CD4-positive, alpha-beta T cell treated with Interferon alpha-2 for 1 hour (primary cell): Measurements from ENCODE around the gene ITIH6.

Experiments
- DNase-seq, 2 donors: peaks; one replicate each; pipeline ENCODE4 v3.0.0-alpha.2; 2020 to 2022

The ITIH6 gene

DNA sequence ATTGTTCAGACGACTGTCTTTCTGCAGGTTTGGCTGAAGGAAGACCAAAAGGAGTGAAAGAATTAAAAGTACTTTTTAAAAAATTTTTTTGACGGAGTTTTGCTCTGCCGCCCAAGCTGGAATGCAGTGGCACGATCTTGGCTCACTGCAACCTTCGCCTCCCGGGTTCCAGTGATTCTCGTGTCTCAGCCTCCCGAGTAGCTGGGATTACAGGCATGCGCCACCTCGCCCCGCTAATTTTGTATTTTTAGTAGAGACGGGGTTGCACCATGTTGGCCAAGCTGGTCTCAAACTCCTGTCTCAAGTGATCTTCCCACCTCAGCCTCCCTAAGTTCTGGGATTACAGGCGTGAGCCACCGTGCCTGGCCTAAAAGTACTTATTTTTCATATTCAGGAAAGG, 86.3 kb downstream of the ITIH6 start:
- DNase-seq, result no peak

DNA sequence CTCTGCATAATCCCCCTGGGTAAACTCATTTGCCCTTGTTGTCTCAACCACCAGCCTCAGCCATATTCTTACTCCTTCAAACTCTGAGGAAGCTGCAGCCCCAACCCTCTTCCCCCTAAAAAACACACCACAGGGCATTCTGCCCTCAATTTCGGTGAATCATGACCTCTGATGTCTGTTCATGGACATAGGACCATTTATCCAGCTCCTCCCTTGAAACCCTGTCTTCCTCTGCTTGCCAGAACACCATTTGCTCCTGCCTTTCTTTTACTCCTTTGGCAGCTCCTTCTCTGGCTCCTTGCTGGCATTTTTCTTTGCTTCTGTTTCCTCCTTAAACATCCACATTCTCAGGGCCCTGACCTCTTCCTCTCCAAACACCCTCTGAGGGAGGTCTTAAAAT, 87.1 kb downstream of the ITIH6 start:
- DNase-seq, result no peak

DNA sequence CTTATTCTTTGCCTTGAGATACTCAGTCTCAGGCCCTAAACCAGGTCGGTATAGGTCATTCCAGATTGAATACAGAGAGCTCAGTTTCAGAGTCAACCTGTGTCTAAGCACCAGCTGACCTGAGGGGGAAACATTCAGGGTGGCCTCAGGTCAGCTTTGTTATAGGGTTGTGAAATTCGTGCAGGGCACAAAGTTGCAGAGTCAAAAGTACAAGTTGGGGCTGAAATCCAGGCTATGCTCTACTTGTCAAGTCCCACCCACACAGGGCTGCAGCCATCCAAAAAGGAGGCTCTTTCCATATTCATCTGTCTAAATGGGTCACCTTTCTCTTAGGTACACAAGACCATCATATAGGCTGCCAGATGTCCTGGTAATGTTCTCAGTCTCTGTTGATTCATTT, 89.7 kb downstream of the ITIH6 start:
- DNase-seq, result no peak
